GM21381 (cell line): ENCODE measurements around the gene FAM162B.
"Not testable (repeated sequence)": the region's sequence is repeated elsewhere in the genome, so short reads cannot be mapped to it uniquely, and the experiment has no call there.

Source experiments
- ATAC-seq: cut with Tn5 transposase; IDR thresholded peaks from one replicate; pipeline ENCODE4 v1.9.1; 2021; ENCODE audit warnings: mild to moderate bottlenecking, moderate library complexity; ENCODE audit not compliant: unreplicated experiment

FAM162B gene

GRCh38 chr6:116764961-116765841 is at the start of gene FAM162B:
Gene FAM162B, minus strand, starts transcription at chr6:116765719. Its CDS starts 143 bp downstream, at chr6:116765576.
- no peak for ATAC-seq

GRCh38 chr6:116812051-116812650 is 46.6 kb upstream of the FAM162B start:
- no peak for ATAC-seq

GRCh38 chr6:116801971-116802370 is 36.5 kb upstream of the FAM162B start:
- no peak for ATAC-seq

- ATAC-seq: no peak
These were observed 34.4 kb upstream of the FAM162B start for GRCh38 chr6:116799945-116800344.

GRCh38 chr6:116797585-116797984 is 32.1 kb upstream of the FAM162B start:
- ATAC-seq: no peak

- ATAC-seq: no peak
These were observed 27.7 kb upstream of the FAM162B start for GRCh38 chr6:116793224-116793623.

GRCh38 chr6:116783852-116784251 is 18.3 kb upstream of the FAM162B start:
- ATAC-seq: no peak

GRCh38 chr6:116779573-116780164 is 14.2 kb upstream of the FAM162B start:
- no peak for ATAC-seq

GRCh38 chr6:116773886-116774285 is 8.4 kb upstream of the FAM162B start:
- ATAC-seq: no peak

- ATAC-seq: no peak
These were observed 6.9 kb upstream of the FAM162B start for GRCh38 chr6:116772450-116772849.

GRCh38 chr6:116767715-116768114 is 2.2 kb upstream of the FAM162B start:
- no peak for ATAC-seq

GRCh38 chr6:116766506-116767176 is 1.1 kb upstream of the FAM162B start:
- no peak for ATAC-seq

- ATAC-seq: no peak
These were observed 924 bp downstream of the FAM162B start for GRCh38 chr6:116764629-116764960.

GRCh38 chr6:116763906-116764628 is 1.5 kb downstream of the FAM162B start:
- ATAC-seq: no peak

GRCh38 chr6:116763048-116763447 is 2.5 kb downstream of the FAM162B start:
- ATAC-seq: no peak

- no peak for ATAC-seq
These were observed 3.3 kb downstream of the FAM162B start for GRCh38 chr6:116762235-116762634.

GRCh38 chr6:116761779-116762178 is 3.7 kb downstream of the FAM162B start:
- no peak for ATAC-seq

GRCh38 chr6:116745176-116745575 is 20.3 kb downstream of the FAM162B start:
- no peak for ATAC-seq

GRCh38 chr6:116741571-116741970 is 23.9 kb downstream of the FAM162B start:
- no peak for ATAC-seq

- not testable (repeated sequence) for ATAC-seq
These were observed 25.0 kb downstream of the FAM162B start for GRCh38 chr6:116740486-116740885.

- ATAC-seq: no peak
These were observed 28.5 kb downstream of the FAM162B start for GRCh38 chr6:116737004-116737403.
